Ovary (tissue), 3 donors: ENCODE measurements around the gene PARD3B.

Source experiments
- CTCF ChIP-seq, 3 donors: fragments of 450-650 bp in 2 of 3; fragments of 200-600 bp in 1 of 3; IDR thresholded peaks; one replicate each; pipeline versions ENCODE4 v1.5.1 to v1.8.0; 2016 to 2022; ENCODE audit warnings: antibody characterized with exemption in 3 of 3, mild to moderate bottlenecking in 1 of 3
- POLR2A ChIP-seq: fragments of 450-650 bp; IDR thresholded peaks from one replicate; pipeline ENCODE4 v1.6.1; 2017; ENCODE audit warnings: antibody characterized with exemption, mild to moderate bottlenecking, moderate library complexity
- donor health status: DM: no; HTN: no; CAD: no.

GRCh38 chr2:205051417-205051816, 506.1 kb downstream of the PARD3B start:
- TF ChIP-seq POLR2A = no peak
- TF ChIP-seq CTCF (IDR thresholded peaks at IDR 0.05) = no peak
